ENCODE measurements around the gene GUCY1A2.

GRCh38 chr11:106853850-106854401, 164.3 kb downstream of the GUCY1A2 start:
- no peak for TF ChIP-seq CTCF (IDR thresholded peaks at IDR 0.05)
- TF ChIP-seq POLR2A (IDR thresholded peaks at IDR 0.05) = no peak
